Loucy (cell line): ENCODE data around the gene C11orf65.

ENCODE experiments used
- H2AFZ ChIP-seq: fragments of 200-600 bp; sonication (generic); 2 replicates; pipeline ENCODE4 v1.6.0; 2016; ENCODE audit warnings: antibody characterized with exemption, mild to moderate bottlenecking, low read length, moderate library complexity
- H3F3A ChIP-seq: fragments of 200-600 bp; 2 replicates; pipeline ENCODE4 v1.6.0; 2016; ENCODE audit warnings: antibody characterized with exemption, low read depth, mild to moderate bottlenecking
- H3K27me3 ChIP-seq: fragments of 200-600 bp; sonication (generic); 2 replicates; pipeline ENCODE4 v1.6.1; 2014; ENCODE audit warnings: low read length, mild to moderate bottlenecking; ENCODE audit not compliant: insufficient read depth, poor library complexity, severe bottlenecking
- H3K36me3 ChIP-seq: fragments of 200-600 bp; sonication (generic); 2 replicates; pipeline ENCODE4 v1.6.1; 2016; ENCODE audit warnings: low read length; ENCODE audit not compliant: insufficient read depth
- H3K4me1 ChIP-seq: fragments of 200-600 bp; sonication (generic); 2 replicates; pipeline ENCODE4 v1.5.1; 2014; ENCODE audit warnings: low read length, mild to moderate bottlenecking; ENCODE audit not compliant: insufficient read depth, poor library complexity, severe bottlenecking
- H3K4me2 ChIP-seq: fragments of 200-600 bp; sonication (generic); 2 replicates; pipeline ENCODE4 v1.6.0; 2014; ENCODE audit warnings: antibody characterized with exemption, low read length, low read depth, mild to moderate bottlenecking; ENCODE audit not compliant: poor library complexity, severe bottlenecking
- H3K4me3 ChIP-seq: fragments of 200-600 bp; sonication (generic); 2 replicates; pipeline ENCODE4 v1.5.1; 2014; ENCODE audit warnings: low read length, mild to moderate bottlenecking, mixed read lengths; ENCODE audit not compliant: poor library complexity, severe bottlenecking
- H3K79me2 ChIP-seq: fragments of 200-600 bp; sonication (generic); 2 replicates; pipeline ENCODE4 v1.6.1; 2014; ENCODE audit warnings: low read length; ENCODE audit not compliant: insufficient read depth
- H3K9ac ChIP-seq: fragments of 200-600 bp; sonication (generic); 2 replicates; pipeline ENCODE4 v1.6.0; 2014; ENCODE audit warnings: mild to moderate bottlenecking, low read depth, low read length, moderate library complexity; ENCODE audit not compliant: poor library complexity, severe bottlenecking
- H3K9me2 ChIP-seq: fragments of 200-600 bp; sonication (generic); replicated peaks from 2 replicates; pipeline ENCODE4 v1.6.1; 2016; ENCODE audit warnings: low read depth, low read length, mixed read lengths
- H3K9me3 ChIP-seq: fragments of 200-600 bp; sonication (generic); 2 replicates; pipeline ENCODE4 v1.6.1; 2014; ENCODE audit warnings: mild to moderate bottlenecking, antibody characterized with exemption, low read length, low read depth; ENCODE audit not compliant: insufficient read depth
- H4K20me1 ChIP-seq: fragments of 200-600 bp; sonication (generic); 2 replicates; pipeline ENCODE4 v1.6.0; 2014; ENCODE audit warnings: antibody characterized with exemption, low read length, mild to moderate bottlenecking; ENCODE audit not compliant: insufficient read depth, poor library complexity, severe bottlenecking
- EZH2phosphoT487 ChIP-seq: fragments of 200-600 bp; IDR thresholded peaks from 2 replicates; pipeline ENCODE4 v1.6.1; 2018; ENCODE audit warnings: antibody characterized with exemption, mild to moderate bottlenecking, moderate library complexity, borderline replicate concordance
- TF ChIP-seq, protein P1 (sequence below): fragments of 200-600 bp; sonication (generic); conservative IDR thresholded peaks from 2 replicates; pipeline ENCODE4 v1.5.1; 2014; ENCODE audit warnings: mild to moderate bottlenecking, antibody characterized with exemption, low read length

The C11orf65 gene

DNA sequence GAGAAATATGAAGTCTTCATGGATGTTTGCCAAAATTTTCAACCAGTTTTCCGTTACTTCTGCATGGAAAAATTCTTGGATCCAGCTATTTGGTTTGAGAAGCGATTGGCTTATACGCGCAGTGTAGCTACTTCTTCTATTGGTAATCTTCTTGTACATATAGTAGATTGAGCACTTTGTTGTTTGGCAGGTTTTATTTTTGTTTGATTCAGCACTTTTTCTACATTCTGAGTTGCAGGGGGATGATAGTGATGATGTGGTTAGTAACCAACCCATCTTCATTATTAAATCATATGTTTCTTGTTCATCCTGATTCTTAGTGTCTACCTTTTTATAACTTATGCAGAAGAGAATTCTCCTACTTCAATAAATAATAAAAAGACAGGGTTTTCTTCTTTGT lies 121.6 kb downstream of the C11orf65 start:
- Histone ChIP-seq H3K79me2 (no peaks in the 10 kb centered on the region), H4K20me1 (no peaks in the 10 kb centered on the region), H3K27me3 (no peaks in the 10 kb centered on the region), H2AFZ (no peak overlapping the region), H3K36me3 (peaks cover 3% of the 10 kb centered on the region; the same call in 1 of the 2 replicates), H3F3A (no peaks in the 10 kb centered on the region), H3K9me2 (no peaks in the 10 kb centered on the region), H3K4me1 (no peaks in the 10 kb centered on the region), H3K9ac (no peak overlapping the region), H3K9me3 (no peaks in the 10 kb centered on the region), H3K4me2 (no peak overlapping the region), H3K4me3 (no peak overlapping the region)
- TF ChIP-seq, protein P1, sequence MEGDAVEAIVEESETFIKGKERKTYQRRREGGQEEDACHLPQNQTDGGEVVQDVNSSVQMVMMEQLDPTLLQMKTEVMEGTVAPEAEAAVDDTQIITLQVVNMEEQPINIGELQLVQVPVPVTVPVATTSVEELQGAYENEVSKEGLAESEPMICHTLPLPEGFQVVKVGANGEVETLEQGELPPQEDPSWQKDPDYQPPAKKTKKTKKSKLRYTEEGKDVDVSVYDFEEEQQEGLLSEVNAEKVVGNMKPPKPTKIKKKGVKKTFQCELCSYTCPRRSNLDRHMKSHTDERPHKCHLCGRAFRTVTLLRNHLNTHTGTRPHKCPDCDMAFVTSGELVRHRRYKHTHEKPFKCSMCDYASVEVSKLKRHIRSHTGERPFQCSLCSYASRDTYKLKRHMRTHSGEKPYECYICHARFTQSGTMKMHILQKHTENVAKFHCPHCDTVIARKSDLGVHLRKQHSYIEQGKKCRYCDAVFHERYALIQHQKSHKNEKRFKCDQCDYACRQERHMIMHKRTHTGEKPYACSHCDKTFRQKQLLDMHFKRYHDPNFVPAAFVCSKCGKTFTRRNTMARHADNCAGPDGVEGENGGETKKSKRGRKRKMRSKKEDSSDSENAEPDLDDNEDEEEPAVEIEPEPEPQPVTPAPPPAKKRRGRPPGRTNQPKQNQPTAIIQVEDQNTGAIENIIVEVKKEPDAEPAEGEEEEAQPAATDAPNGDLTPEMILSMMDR = no peak
- no peak for TF ChIP-seq EZH2phosphoT487

DNA sequence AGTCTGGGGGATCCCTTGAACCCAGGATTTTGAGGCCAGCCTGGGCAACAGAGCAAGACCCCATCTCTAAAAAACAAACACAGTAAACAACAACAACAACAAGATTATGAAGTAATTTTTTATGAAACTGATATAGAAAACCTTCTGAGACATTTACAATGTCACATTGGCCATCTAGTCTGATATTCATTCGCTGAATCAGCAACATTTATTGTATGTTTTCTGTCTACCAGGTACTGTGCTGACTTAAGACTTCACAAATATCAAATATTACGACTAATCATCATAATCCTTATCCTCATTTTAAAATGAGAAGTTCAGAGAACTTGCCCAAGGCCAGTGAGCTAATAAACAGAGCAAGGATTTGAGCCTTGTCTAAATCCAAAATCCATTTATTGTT lies 123.6 kb downstream of the C11orf65 start:
- Histone ChIP-seq H3K9me3 (no peaks in the 10 kb centered on the region), H3K9me2 (no peaks in the 10 kb centered on the region), H3K27me3 (no peaks in the 10 kb centered on the region), H3K4me3 (no peak overlapping the region), H3K36me3 (no peaks in the 10 kb centered on the region), H4K20me1 (no peaks in the 10 kb centered on the region), H3K9ac (no peak overlapping the region), H3F3A (no peaks in the 10 kb centered on the region), H2AFZ (no peak overlapping the region), H3K4me2 (no peak overlapping the region), H3K4me1 (no peaks in the 10 kb centered on the region), H3K79me2 (no peaks in the 10 kb centered on the region)
- TF ChIP-seq, protein P1 = no peak
- no peak for TF ChIP-seq EZH2phosphoT487

DNA sequence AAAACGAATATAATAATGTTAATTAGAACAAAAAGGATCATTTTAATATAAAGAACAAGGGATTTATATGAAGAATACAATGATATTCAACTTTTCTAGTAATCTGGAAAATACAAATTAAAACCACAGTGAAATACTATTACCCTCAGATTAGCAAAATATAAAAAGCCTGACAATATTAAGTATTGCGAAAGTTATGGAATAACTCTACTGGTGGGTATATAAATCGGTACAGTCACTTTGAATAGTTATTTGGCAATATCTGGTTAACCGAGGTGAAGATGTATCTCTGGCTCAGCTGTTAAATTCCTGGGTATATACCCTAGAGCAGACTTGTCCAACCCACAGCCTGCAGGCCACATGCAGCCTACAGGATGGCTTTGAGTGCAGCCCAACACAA lies 125.7 kb downstream of the C11orf65 start:
- Histone ChIP-seq H3K9ac (no peak overlapping the region), H2AFZ (no peak overlapping the region), H3K9me3 (no peaks in the 10 kb centered on the region), H4K20me1 (no peaks in the 10 kb centered on the region), H3K27me3 (no peaks in the 10 kb centered on the region), H3F3A (no peaks in the 10 kb centered on the region), H3K4me3 (no peak overlapping the region), H3K36me3 (no peaks in the 10 kb centered on the region), H3K4me1 (no peaks in the 10 kb centered on the region), H3K4me2 (no peak overlapping the region), H3K9me2 (no peaks in the 10 kb centered on the region), H3K79me2 (no peaks in the 10 kb centered on the region)
- TF ChIP-seq, protein P1 = no peak
- TF ChIP-seq EZH2phosphoT487 = no peak
